RWPE2 (cell line): Measurements from ENCODE around the gene ZNF805.

Source experiments
- ATAC-seq: fragments of 200-7000 bp; cut with Tn5 transposase; 3 replicates; pipeline ENCODE4 v1.9.1; 2021; ENCODE audit warnings: low read depth
- DNase-seq: peaks from one replicate; pipeline ENCODE4 v3.0.0-alpha.2; 2020; ENCODE audit warnings: low spot score
- H3K27ac ChIP-seq: fragments of 450-650 bp; 2 replicates; pipeline ENCODE4 v1.5.1; 2017; ENCODE audit warnings: mild to moderate bottlenecking; ENCODE audit not compliant: poor library complexity, severe bottlenecking
- H3K27me3 ChIP-seq: fragments of 250-450 bp; sonication (Bioruptor Pico); 2 replicates; pipeline ENCODE4 v1.5.1; 2021; ENCODE audit warnings: mild to moderate bottlenecking, moderate library complexity; ENCODE audit not compliant: insufficient read depth, poor library complexity, severe bottlenecking
- H3K36me3 ChIP-seq: fragments of 250-450 bp; sonication (Bioruptor Pico); 2 replicates; pipeline ENCODE4 v1.5.1; 2020; ENCODE audit warnings: low read depth, mild to moderate bottlenecking, moderate library complexity
- H3K4me1 ChIP-seq: fragments of 250-450 bp; sonication (Bioruptor Pico); 2 replicates; pipeline ENCODE4 v1.5.1; 2021; ENCODE audit warnings: mild to moderate bottlenecking, moderate library complexity; ENCODE audit not compliant: insufficient read depth, poor library complexity, severe bottlenecking
- H3K4me3 ChIP-seq: fragments of 250-450 bp; sonication (Bioruptor Pico); 2 replicates; pipeline ENCODE4 v1.5.1; 2021; ENCODE audit warnings: mild to moderate bottlenecking, moderate library complexity; ENCODE audit not compliant: severe bottlenecking
- H3K9me3 ChIP-seq: fragments of 250-450 bp; sonication (Bioruptor Pico); 2 replicates; pipeline ENCODE4 v1.5.1; 2021; ENCODE audit warnings: mild to moderate bottlenecking, moderate library complexity; ENCODE audit not compliant: severe bottlenecking
- CTCF ChIP-seq: fragments of 450-650 bp; IDR thresholded peaks from one replicate; pipeline ENCODE4 v1.5.1; 2017; ENCODE audit warnings: mild to moderate bottlenecking, moderate library complexity; ENCODE audit not compliant: poor library complexity, severe bottlenecking

The ZNF805 gene

DNA sequence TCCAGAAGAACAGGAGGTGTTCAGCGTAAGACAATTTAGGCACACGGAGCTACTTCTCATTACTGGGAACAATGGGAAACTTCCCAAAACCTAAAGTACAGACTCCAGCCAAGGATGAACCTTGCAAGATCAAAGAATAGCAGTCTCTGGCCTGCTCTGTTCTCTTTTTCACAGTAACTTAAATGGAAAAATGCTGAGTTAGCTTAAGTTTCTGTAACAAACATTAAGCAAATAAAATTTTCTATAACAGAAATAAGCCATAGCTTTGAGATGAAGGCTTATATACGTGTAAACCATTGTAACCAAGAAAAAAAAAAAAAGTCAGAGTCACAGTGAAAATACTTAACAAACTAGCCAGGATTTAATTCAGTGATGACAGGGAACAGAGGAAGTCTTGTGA is 21.6 kb downstream of the ZNF805 start:
- Histone ChIP-seq H3K27ac (no peak overlapping the region), H3K9me3 (no peaks in the 10 kb centered on the region), H3K4me3 (no peak overlapping the region), H3K4me1 (no peaks in the 10 kb centered on the region), H3K36me3 (peaks cover 8% of the 10 kb centered on the region), H3K27me3 (no peaks in the 10 kb centered on the region)
- no peak for TF ChIP-seq CTCF
- DNase-seq (no peak), ATAC-seq (no peak)

DNA sequence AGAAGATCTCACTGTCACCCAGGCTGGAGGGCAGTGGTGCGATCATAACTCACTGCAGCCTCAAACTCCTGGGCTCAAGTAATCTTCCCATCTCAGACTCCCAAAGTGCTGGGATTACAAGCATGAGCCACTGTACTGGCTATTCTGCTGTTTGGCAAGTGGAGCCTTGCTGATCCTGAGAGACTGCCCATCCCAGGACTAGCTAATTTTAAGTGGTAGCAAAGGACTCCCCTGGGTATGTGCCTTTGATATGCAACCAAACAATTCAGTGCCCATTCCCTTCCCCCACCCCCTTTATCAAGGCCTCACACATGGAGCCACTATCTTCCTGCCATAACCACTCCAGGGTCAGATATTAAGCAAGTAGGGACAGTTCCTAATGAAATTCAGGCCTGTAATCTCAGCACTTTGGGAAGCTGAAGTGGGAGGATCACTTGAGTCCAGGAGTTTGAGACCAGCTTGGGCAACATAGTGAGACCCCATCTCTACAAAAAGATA is 22.9 kb downstream of the ZNF805 start:
- no peaks in the 10 kb centered on the region for H3K27me3 ChIP-seq
- DNase-seq, result no peak
- H3K4me1 ChIP-seq, result no peaks in the 10 kb centered on the region
- TF ChIP-seq CTCF, result no peak
- no peak for ATAC-seq
- no peak overlapping the region for H3K27ac ChIP-seq
- H3K36me3 ChIP-seq, result 0 out of 2 replicates have a peak, but pooled peaks cover 4% of the 10 kb centered on the region
- H3K9me3 ChIP-seq, result no peaks in the 10 kb centered on the region
- H3K4me3 ChIP-seq, result no peak overlapping the region

GRCh38 chr19:57267291-57267690 is 26.9 kb downstream of the ZNF805 start:
- Histone ChIP-seq H3K27me3 (no peaks in the 10 kb centered on the region), H3K27ac (no peak overlapping the region), H3K4me3 (no peak overlapping the region), H3K36me3 (no peaks in the 10 kb centered on the region), H3K4me1 (peaks cover 4% of the 10 kb centered on the region), H3K9me3 (no peaks in the 10 kb centered on the region)
- no peak for ATAC-seq
- TF ChIP-seq CTCF, result no peak
- no peak for DNase-seq

DNA sequence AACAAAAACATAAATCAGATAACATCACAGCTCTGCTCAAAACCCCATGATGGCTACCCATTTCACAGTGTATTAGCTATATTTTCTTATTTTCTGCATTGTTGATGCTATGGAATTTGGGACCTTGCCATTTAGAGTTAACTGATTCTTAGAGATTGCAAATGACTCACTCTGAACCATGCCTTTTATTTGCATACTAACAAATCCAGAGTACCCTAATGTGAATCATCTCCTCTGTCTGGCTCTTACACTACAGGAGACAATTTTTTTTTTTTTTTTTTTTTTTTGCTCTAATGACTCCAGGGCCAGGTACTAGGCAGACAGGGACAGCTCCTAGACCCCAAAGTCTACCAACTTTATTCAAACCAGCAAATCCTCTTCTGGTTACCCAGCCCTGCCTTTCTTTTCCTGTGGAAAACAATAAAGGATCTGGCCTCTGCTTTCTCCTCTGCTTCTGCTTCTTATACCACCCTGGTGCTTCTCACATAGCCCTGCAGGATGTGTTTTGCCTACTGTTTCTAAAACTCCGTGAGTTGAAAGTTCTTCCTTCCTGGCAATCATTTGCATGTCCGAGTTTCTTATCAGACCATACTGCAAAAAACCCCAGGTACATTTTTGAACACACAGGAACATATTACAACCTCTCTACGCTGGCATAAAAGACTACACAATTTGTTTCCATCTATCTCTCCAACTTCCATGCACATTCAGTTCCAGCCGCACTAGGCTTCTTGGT is 29.3 kb downstream of the ZNF805 start:
- peak; percentile 94 for ATAC-seq
- no peaks in the 10 kb centered on the region for H3K36me3 ChIP-seq
- no peaks in the 10 kb centered on the region for H3K9me3 ChIP-seq
- no peaks in the 10 kb centered on the region for H3K27me3 ChIP-seq
- H3K4me3 ChIP-seq, result no peak overlapping the region
- no peak for DNase-seq
- no peak for TF ChIP-seq CTCF
- peaks cover 4% of the 10 kb centered on the region for H3K4me1 ChIP-seq
- peak overlapping the region; percentile 10 for H3K27ac ChIP-seq

- TF ChIP-seq CTCF, result no peak
- H3K4me3 ChIP-seq, result no peak overlapping the region
- DNase-seq, result no peak
- H3K27me3 ChIP-seq, result no peaks in the 10 kb centered on the region
- H3K4me1 ChIP-seq, result peaks cover 4% of the 10 kb centered on the region
- no peak overlapping the region for H3K27ac ChIP-seq
- no peaks in the 10 kb centered on the region for H3K36me3 ChIP-seq
- no peak for ATAC-seq
- no peaks in the 10 kb centered on the region for H3K9me3 ChIP-seq
These were observed 30.8 kb downstream of the ZNF805 start for GRCh38 chr19:57271280-57271679.
